ENCODE results near the gene HMGN2. TPM values are rescaled to one million over a fixed set of nuclear protein-coding genes. Genes with fewer than 3 reads are reported as not detected.
"Not testable (repeated sequence)": the region's sequence is repeated elsewhere in the genome, so short reads cannot be mapped to it uniquely, and the experiment has no call there.

HMGN2 gene
- total RNA-seq, 1 experiment from 2014 or later, result 568 TPM

DNA sequence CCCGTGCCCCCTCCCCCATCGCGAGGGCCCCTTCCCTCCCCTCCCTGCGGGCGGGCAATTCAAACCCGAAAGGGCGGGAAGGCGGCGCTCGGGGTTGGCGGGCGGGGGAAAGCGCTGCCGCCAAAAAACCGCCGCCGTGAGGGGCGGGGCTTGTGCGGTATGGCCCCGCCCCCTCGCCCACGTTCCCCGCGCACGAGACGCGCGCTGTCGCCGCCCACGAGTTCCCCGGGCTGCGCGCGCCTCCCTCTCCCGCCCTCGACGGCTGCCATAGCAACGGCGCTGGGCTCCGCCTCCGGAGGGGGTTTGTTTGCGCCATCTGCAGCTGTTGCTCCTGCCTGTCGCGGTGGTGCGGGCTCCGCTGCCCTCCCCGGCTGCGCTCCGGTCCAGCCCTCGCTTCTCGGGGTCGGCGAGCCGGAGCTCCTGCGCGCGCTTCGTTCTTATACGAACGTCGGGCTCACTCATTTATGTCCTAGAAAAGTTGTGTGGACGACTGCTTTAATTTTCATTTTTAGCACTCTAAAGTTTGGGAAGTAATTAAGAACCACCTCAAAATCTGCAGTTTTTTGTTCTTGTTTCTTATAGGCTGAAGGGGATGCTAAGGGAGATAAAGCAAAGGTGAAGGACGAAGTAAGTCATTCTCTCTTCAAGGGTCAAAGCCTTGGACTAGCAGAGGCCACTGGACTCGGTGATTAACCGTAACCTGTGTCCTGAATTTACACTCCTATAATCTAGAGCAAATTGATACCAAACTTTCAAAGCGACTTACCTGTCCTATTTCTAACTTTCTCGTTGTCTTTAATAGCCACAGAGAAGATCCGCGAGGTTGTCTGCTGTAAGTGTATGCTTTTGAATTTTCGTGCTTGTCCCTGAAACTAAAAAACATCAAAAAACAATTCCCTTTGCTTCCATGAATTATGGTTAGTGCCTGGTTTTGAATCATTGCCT lies 933 bp downstream of the HMGN2 start:
- H3K27me3 ChIP-seq, result no peaks in the 10 kb centered on the region
- peak overlapping the region; percentile 99 for H3K4me3 ChIP-seq
- no peaks in the 10 kb centered on the region for H3K9me3 ChIP-seq
- peak; percentile 87 for DNase-seq
- peaks cover 50% of the 10 kb centered on the region for H3K36me3 ChIP-seq

- DNase-seq, result no peak
- no peaks in the 10 kb centered on the region for H3K27me3 ChIP-seq
- H3K36me3 ChIP-seq, result peaks cover 57% of the 10 kb centered on the region
Observed at GRCh38 chr1:26474818-26475217, 2.6 kb downstream of the HMGN2 start.

GRCh38 chr1:26475989-26476388 lies 3.7 kb downstream of the HMGN2 start:
- Histone ChIP-seq H3K9me3 (no peaks in the 10 kb centered on the region), H3K4me3 (no peak overlapping the region), H3K36me3 (peaks cover 56% of the 10 kb centered on the region), H3K27me3 (no peaks in the 10 kb centered on the region)
- no peak for DNase-seq

More at GRCh38 chr1:26474818-26475217, 2.6 kb downstream of the HMGN2 start:
- H3K4me3 ChIP-seq, result no peak overlapping the region
- no peaks in the 10 kb centered on the region for H3K9me3 ChIP-seq

- H3K36me3 ChIP-seq, result peaks cover 56% of the 10 kb centered on the region
- H3K27me3 ChIP-seq, result no peaks in the 10 kb centered on the region
- no peak for DNase-seq
- no peak overlapping the region for H3K4me3 ChIP-seq
- H3K9me3 ChIP-seq, result no peaks in the 10 kb centered on the region
Observed at GRCh38 chr1:26476958-26477357, 4.7 kb downstream of the HMGN2 start.

DNA sequence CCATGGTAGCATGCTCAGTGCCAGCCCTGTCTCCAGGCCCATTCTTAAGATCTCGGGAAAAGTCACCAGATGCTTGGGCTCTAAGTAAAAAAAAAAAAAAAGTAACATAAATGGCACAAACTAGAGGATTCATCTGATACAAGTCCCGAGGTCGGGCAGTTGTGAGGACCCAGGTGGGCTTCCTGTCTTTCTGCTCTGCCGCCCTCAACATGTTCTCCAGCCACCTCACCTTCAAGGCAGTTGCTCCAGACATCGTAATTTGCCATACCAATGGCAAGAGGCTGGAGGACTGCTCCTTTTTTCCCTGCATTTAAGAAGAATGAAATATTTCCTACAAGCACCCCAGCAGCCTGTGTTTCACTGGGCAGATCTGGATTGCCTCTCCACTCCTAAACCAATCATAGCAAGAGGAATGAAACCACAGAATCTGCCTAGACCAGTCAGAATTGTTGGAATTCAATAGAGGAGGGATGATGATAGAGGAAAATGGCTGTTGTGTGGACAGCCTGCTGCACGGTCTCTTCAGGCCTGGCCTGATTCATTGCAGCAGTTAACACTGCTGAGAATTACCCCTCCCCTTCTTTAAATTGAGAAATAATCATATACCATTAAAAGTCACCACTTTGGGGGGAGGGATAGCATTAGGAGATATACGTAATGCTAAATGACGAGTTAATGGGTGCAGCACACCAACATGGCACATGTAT lies 5.4 kb downstream of the HMGN2 start:
- Histone ChIP-seq H3K4me3 (no peak overlapping the region), H3K36me3 (peaks cover 56% of the 10 kb centered on the region), H3K9me3 (no peaks in the 10 kb centered on the region), H3K27me3 (no peaks in the 10 kb centered on the region)
- no peak for DNase-seq

GRCh38 chr1:26478159-26478558 lies 5.9 kb downstream of the HMGN2 start:
- DNase-seq, result no peak
- Histone ChIP-seq H3K27me3 (no peaks in the 10 kb centered on the region), H3K9me3 (no peaks in the 10 kb centered on the region), H3K4me3 (no peak overlapping the region), H3K36me3 (peaks cover 53% of the 10 kb centered on the region)

- DNase-seq, result no peak
- H3K9me3 ChIP-seq, result no peaks in the 10 kb centered on the region
- no peak overlapping the region for H3K4me3 ChIP-seq
- H3K27me3 ChIP-seq, result no peaks in the 10 kb centered on the region
- H3K36me3 ChIP-seq, result peaks cover 45% of the 10 kb centered on the region
Observed at GRCh38 chr1:26478988-26479387, 6.7 kb downstream of the HMGN2 start.

DNA sequence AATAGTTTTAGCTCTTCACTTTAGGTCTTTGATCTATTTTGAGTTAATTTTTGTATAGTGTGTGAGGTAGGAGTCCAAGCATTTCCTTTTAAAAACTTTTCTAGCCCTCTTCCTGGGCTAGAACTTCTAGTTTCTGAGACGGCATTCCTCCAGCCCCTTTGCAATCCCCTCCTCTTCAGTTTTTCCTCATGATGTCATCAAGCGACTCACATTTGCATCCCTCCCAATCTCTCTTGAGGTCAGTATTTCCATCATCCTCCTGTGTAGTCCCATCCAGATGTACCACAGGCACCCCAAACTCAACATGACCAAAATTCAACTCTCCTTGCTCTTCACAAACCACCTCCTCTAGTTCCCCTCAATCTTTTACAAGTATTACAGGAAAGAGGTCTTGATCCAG lies 10.7 kb downstream of the HMGN2 start:
- no peak for DNase-seq

GRCh38 chr1:26483980-26484379 lies 11.7 kb downstream of the HMGN2 start:
- H3K4me3 ChIP-seq, result no peak overlapping the region
- DNase-seq, result no peak
- no peaks in the 10 kb centered on the region for H3K9me3 ChIP-seq
- H3K36me3 ChIP-seq, result peaks cover 8% of the 10 kb centered on the region
- H3K27me3 ChIP-seq, result no peaks in the 10 kb centered on the region

More for the DNA sequence above, 10.7 kb downstream of the HMGN2 start:
- H3K4me3 ChIP-seq, result no peak overlapping the region
- H3K36me3 ChIP-seq, result peaks cover 12% of the 10 kb centered on the region
- no peaks in the 10 kb centered on the region for H3K27me3 ChIP-seq
- no peaks in the 10 kb centered on the region for H3K9me3 ChIP-seq

- Histone ChIP-seq H3K4me3 (no peak overlapping the region), H3K27me3 (no peaks in the 10 kb centered on the region), H3K36me3 (no peaks in the 10 kb centered on the region), H3K9me3 (no peaks in the 10 kb centered on the region)
- no peak for DNase-seq
Observed at GRCh38 chr1:26490155-26490554, 17.9 kb downstream of the HMGN2 start.

DNA sequence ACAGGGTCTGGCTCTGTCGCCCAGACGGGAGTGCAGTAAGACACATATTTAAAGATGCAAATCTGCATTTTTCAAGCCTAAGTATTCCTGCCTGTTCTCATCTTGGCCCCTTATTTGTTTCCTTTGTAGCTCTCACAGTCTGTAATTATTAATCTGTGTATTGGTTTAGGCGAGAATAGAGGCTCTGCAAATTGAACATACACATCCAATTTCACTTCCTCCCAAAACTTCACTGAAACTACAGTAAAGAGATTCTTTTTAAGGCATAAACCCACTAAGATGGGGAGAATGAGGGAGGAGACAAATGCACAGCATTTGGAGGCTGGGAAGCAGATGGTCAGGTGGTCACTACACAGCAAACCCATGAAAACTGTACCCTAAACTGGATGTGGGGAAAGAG lies 21.0 kb downstream of the HMGN2 start:
- H3K4me3 ChIP-seq, result no peak overlapping the region
- no peaks in the 10 kb centered on the region for H3K27me3 ChIP-seq
- DNase-seq, result no peak
- no peaks in the 10 kb centered on the region for H3K9me3 ChIP-seq
- H3K36me3 ChIP-seq, result no peaks in the 10 kb centered on the region

DNA sequence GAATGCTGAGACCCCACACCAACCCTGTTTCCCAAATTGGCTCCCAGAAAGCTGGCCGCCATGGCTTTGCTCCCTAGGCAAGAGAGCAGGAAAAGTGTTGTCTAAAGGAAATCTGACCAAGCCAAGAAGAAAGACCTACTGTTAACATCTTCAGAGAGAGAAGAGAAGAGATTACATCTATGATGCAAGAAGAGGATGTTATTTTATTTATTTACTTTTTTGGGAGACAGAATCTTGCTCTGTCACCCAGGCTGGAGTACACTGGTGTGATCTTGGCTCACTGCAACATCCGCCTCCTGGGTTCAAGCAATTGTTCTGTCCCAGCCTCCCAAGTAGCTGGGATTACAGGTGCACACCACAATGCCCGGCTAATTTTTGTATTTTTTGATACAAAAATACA lies 21.7 kb downstream of the HMGN2 start:
- Histone ChIP-seq H3K9me3 (no peaks in the 10 kb centered on the region), H3K36me3 (no peaks in the 10 kb centered on the region), H3K27me3 (no peaks in the 10 kb centered on the region), H3K4me3 (no peak overlapping the region)
- DNase-seq, result no peak

DNA sequence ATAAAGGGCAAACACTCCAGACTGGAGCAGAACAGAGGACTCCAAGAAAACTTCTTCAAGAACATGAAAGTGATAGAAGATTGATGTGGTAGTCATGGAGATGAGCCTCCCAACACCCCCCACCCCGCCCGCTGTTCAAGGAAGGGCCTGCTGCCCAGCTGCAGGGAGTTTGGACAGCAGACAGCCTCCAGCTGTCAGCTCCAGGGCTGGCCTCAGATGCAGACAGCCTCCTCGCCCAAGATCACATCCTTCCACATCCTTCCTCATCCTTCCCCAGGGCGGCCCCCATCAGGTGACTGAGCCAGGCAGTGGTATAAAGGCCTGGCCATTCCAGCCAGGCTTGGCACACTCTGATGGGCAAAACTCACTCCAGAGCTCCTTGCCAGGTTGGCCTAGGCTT lies 24.6 kb downstream of the HMGN2 start:
- H3K36me3 ChIP-seq, result no peaks in the 10 kb centered on the region
- no peaks in the 10 kb centered on the region for H3K9me3 ChIP-seq
- no peaks in the 10 kb centered on the region for H3K27me3 ChIP-seq
- peak; percentile 62 for DNase-seq
- no peak overlapping the region for H3K4me3 ChIP-seq

GRCh38 chr1:26498894-26499293 lies 26.7 kb downstream of the HMGN2 start:
- no peaks in the 10 kb centered on the region for H3K27me3 ChIP-seq

GRCh38 chr1:26500488-26501175 lies 28.4 kb downstream of the HMGN2 start:
- Histone ChIP-seq H3K9me3 (no peaks in the 10 kb centered on the region), H3K4me3 (peak overlapping the region; percentile 50), H3K27me3 (no peaks in the 10 kb centered on the region), H3K36me3 (no peaks in the 10 kb centered on the region)
- peak; percentile 92 for DNase-seq

More at GRCh38 chr1:26498894-26499293, 26.7 kb downstream of the HMGN2 start:
- no peaks in the 10 kb centered on the region for H3K9me3 ChIP-seq
- no peak overlapping the region for H3K4me3 ChIP-seq
- no peaks in the 10 kb centered on the region for H3K36me3 ChIP-seq
- DNase-seq, result no peak

DNA sequence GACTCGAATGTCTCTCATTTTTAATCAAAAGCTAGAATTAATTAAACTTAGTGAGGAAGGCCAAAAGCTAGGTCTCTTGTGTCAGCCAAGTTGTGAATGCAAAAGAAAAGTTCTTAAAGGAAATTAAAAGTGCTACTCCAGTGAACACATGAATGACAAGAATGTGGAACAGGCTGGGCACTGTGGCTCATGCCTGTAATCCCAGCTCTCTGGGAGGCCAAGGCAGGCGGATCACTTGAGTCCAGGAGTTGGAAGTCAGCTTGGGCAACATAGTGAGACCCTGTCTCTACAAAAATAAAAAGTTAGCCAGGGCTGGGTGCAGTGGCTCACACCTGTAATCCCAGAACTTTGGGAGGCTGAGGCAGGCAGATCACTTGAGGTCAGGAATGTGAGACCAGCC lies 38.5 kb downstream of the HMGN2 start:
- not testable (repeated sequence) for H3K9me3 ChIP-seq, H3K36me3 ChIP-seq, H3K4me3 ChIP-seq, H3K27me3 ChIP-seq, DNase-seq

DNA sequence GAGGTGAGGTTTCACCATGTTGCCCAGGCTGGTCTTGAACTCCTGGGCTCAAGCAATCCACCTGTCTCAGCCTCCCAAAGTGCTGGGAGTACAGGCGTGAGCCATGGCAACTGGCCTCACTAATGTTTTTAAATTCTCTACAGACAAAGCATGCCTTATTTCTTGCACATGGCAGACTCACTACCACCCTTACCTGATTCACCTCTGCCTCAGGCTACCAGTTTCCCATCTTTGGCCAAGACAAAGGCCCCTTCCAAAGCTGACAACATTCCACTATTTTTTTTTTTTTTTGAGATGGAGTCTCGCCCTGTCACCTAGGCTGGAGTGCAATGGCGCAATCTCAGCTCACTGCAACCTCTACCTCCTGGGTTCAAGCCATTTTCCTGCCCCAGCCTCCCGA lies 43.6 kb downstream of the HMGN2 start:
- DNase-seq, H3K27me3 ChIP-seq, H3K36me3 ChIP-seq, H3K9me3 ChIP-seq, H3K4me3 ChIP-seq: not testable (repeated sequence)

Measured in MG63 (cell line).